ENCODE data around the gene ADGRL4.
"Not testable (repeated sequence)": the region's sequence is repeated elsewhere in the genome, so short reads cannot be mapped to it uniquely, and the experiment has no call there.

The ADGRL4 gene

DNA sequence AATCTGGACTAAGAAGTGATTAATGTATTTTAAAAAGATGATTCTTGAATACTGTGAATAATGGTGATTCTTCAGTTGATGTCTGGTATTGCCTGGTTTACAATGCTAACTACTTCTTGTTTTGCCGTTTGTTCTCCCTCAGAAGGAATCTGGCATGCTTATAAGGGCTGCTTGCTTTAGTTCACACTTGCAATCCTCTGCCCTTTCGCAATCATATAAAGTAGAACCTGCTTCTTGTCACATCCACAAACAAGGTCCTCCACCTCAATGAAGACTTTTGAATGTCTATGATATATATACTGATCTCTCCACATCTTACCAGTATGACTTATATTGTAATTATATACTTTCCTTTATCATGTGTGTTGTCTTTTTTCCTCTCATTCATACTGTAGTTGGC is 92.6 kb downstream of the ADGRL4 start:
- DNase-seq = no peak

DNA sequence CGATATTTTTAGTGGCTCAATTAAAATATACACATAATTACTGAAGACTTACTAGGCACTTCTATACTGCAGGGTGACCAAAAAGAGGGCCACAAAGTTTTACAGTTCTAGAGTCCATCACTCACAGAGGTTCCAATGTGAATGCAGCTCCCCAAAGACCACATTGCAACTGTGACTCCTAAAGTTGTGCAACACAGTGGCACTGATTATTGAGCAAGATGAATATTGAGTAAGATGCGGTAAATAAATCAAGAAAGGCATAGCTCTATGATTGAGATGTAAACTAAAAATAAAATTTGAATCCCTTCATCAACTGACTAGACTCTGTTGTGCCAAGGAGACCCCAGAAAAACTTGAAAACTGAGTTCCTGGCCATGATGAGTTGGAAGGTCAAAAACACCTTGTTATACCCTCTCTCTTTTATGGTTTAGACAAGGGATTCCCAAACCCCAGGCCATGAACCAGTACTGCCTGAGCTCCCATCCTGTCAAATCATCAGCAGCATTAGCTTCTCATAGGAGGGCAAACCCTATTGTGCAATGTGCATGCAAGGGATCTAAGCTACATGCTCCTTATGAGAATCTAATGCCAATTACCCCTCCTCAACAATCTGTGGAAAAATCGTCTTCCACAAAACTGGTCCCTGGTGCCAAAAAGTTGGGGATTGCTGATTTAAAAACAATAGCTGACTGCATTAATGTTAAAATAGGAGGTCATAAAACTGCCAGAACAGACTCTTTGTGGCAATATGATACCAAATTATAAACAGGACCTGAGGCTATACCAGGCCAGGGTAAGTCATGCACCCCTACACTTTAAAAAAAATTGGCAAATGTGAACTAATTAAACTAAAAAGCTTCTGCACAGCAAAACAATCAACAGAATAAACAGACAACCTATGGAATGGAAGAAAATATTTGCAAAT is 94.3 kb downstream of the ADGRL4 start:
- DNase-seq = no peak

- no peak for DNase-seq
Measured at GRCh38 chr1:78902641-78903040, 103.9 kb downstream of the ADGRL4 start.

GRCh38 chr1:78894811-78895210 is 111.7 kb downstream of the ADGRL4 start:
- DNase-seq = no peak

DNA sequence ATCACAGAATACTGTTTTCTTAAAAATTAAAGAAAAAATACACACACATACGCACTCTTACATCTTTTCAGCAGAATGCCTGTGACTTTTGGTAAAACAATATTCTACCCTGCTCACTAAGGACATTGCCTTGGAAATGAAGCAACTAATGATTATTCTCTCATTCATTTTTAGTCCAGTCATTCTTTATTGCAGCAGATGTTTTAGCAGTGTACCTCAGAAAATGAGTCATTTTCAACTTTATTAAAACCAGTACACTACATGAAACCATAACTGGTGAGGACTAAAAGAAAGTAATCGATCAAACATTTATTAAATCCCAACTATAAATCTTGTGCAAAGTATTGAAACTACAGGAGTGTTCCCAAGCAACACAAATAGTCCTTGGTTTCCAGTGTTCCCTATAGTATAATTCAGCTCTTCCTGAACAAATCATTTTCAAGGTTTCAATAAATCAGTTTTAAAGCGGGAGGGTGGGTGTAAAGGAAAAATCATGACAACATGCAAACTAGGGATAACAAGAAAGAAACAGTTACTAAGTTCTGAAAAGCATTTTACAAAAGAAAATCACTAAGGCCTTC is 114.2 kb downstream of the ADGRL4 start:
- no peak for DNase-seq

GRCh38 chr1:78887458-78887857 is 119.1 kb downstream of the ADGRL4 start:
- no peak for DNase-seq

DNA sequence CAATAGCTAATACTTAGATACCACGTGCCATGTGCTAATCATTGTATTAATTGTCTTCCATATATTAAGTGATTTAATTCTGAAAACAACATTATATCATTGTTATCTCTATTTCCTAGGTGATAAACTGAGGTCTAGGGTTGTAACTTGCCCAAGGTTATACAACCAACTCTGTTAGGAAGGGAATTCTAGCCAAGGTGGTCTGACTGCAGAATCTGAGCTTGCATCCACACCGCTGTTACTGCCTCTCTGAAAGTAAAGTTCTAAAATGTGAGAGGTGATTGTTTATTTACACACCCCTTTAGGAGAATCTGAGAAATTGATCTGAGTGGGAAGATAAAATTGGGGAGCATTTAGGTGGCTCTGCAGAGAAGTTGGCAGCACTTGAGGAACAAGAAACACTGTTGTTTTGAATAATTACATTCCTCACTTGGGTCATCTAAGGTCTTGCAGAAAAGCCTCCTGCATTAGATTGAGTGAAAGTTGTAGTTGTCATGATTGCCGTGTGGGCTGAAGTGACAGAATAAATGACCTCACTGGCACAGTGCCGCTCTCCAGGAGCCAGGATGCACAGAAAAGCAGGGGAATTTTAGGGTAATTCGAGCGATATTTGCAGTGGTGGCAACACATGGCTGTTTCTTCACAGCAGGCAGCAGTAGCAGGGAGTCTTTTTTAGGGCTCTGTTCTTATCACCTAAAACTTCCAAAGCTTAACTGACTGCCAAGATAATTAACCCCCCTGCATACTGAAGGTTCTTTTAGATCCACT is 121.7 kb downstream of the ADGRL4 start:
- DNase-seq = peak; percentile 17

DNA sequence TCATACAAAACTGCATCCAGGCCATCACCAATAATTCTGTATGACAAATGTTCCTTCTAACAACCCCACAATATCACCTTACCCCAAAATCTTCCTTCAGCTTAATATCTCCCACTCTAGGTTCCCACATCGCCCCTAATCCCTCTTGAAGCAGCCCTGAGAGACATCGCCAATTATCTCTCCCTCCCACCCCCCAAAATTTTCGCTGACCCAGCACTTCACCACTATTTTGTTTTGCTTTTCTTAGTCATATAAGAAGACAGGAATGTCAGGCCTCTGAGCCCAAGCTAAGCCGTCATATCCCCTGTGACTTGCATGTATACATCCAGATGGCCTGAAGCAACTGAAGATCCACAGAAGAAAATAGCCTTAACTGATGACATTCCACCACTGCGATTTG is 126.3 kb downstream of the ADGRL4 start:
- no peak for DNase-seq

DNA sequence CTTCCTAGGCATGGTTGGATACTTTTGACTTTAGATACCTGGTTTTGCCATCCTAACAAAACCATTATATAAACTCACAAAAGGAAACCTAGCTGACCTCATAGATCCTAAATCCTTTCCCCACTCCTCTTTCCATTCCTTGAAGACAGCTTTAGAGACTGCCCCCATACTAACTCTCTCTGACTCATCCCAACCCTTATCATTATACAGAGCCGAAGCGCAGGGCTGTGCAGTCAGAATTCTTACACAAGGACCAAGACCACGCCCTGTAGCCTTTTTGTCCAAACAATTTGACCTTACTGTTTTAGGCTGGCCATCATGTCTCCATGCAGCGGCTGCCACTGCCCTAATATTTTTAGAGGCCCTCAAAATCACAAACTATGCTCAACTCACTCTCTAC is 130.5 kb downstream of the ADGRL4 start:
- peak; percentile 52 for DNase-seq

DNA sequence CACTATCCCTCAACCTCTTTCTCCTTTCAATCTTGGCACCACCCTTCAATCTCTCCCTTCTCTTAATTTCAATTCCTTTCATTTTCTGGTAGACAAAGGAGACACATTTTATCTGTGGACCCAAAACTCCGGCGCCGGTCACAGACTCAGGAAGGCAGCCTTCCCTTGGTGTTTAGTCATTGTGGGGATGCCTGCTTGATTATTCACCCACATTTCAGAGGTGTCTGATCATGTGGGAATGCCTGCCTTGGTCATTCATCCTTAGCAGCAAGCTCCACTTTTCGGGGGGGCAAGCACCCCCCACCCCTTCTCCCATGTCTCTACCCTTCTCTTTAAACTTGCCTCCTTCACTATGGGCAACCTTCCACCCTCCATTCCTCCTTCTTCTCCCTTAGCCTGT is 133.7 kb downstream of the ADGRL4 start:
- not testable (repeated sequence) for DNase-seq

GRCh38 chr1:78871249-78871648 is 135.3 kb downstream of the ADGRL4 start:
- DNase-seq = no peak

DNA sequence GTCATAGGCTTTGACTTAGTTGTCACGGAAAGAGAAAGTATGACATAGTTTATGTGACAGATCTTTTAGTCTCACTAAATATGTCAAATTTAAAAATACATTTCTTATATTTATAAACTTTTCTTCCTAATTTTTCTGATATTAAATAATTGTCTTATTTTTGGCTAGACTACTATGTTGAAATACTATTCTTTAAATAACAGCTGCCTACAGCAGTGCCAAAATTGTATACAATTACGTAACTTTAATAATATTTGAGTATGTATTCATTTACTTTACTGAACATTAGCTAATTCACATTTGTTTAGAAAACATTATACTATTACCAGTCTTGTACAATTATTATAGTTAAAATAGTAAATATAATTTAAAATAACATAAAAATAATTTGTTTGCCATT is 137.4 kb downstream of the ADGRL4 start:
- no peak for DNase-seq

- no peak for DNase-seq
Measured at GRCh38 chr1:78864175-78864574, 142.4 kb downstream of the ADGRL4 start.

DNA sequence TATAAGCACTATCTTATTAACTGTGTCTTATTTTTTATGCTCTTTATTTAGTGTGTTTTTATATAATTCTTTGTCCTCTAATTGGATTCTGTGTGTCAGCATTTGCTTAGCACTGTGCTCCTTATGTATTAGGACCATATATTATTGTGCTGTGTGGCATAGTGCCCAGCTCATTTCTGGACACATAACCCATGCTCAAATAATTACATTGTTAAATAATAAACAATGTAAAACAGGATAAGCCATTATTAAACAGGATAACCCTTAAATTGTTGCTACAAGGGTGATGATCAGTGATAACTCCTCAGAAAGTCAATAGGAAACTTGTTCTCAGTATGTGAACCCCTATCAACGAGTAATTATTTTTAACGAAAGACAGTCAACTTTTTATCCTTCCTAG is 150.4 kb downstream of the ADGRL4 start:
- no peak for DNase-seq

- DNase-seq = peak; percentile 48
Measured at GRCh38 chr1:78855258-78855657, 151.3 kb downstream of the ADGRL4 start.

- no peak for DNase-seq
Measured at GRCh38 chr1:78854556-78854955, 152.0 kb downstream of the ADGRL4 start.

DNA sequence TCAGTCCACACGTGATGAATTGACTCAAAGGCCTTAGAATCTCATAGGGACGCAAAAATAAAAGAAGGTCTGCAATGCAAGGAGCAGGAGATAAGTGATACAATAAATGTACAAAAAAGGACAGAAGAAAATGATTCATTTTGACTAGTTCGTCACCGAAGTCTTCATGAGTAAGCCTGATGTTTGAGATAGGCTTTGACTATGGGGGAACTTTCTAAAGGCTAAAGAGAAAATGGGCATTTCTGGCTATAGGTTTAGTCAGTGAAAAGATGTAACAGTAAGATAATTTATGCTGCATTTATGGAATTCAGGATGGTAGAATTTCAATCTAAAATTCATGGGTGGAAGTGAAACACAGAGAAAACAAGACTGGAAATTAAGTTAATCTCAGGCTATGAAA is 163.0 kb downstream of the ADGRL4 start:
- no peak for DNase-seq

DNA sequence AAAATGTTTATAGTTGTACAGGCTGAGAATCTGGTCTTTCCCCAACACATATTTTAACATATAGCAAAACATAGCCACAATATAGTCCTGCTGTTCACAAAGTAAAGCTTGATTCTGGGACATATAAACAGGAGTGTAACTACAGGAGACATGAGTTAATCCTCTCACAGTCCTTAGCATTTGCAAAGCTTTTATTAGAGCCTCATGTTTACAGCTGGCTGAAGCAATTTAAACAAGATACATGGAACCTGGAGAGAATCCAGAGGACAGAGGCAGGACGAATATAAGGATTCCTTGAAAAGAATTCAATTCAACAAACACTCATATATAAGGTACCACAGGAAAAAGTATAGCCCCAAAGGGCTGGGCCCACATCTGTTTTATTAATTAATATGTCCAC is 163.4 kb downstream of the ADGRL4 start:
- DNase-seq = no peak

DNA sequence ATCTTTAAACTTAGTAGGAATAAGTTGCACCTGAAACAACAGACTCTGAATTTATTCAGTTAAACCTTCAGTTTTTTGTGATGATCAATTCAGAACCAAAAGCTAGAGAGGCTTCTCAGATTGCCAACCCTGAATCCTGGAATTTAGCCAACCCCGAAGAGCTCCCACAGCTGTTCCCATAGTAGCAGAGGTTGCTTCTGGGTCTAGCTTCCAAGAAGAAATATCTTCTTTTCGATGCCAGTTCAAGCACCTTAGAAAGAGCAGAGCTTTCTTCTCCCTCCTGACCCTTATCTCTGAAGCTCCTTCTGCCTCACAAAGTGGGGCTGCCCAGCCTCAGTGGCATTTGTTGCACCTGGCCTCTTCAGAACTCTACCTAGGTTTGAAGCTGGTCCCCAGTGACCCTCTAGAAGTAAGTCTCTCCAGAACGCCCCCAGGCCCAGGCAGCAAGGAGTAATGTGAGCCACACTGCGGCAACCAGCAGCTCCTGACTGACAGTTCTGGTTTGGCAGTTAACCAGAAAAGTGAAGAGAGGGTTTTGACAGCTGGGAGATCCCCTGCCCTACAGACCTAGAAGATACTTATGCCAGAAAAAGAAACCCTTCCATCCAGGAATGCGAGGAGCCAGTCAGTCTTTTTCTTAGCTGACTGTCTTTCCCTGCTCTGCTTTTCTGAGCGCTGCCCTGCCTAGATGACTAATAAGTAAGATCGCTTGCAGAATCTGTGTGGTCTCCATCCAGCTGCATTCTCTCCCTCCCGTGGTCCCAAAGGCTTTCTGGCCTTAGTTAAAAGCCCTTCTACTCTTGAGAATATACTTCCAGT is 165.9 kb downstream of the ADGRL4 start:
- DNase-seq = peak; percentile 46

Data from OCI-M1 (cell line).